NCI-H446 (cell line): ENCODE data around the gene AIG1.
"Not testable (repeated sequence)": the region's sequence is repeated elsewhere in the genome, so short reads cannot be mapped to it uniquely, and the experiment has no call there.

Source experiments
- DNase-seq, 2 experiments: peaks; one replicate each; lab custom pipeline; 2025; lab: John Stamatoyannopoulos, UW

Gene AIG1

GRCh38 chr6:143329323-143329722, 268.6 kb downstream of the AIG1 start:
- no peak for DNase-seq

GRCh38 chr6:143331362-143331761, 270.7 kb downstream of the AIG1 start:
- DNase-seq, result no peak

GRCh38 chr6:143332153-143332845, 271.6 kb downstream of the AIG1 start:
- no peak for DNase-seq

GRCh38 chr6:143333081-143333480, 272.4 kb downstream of the AIG1 start:
- no peak for DNase-seq

GRCh38 chr6:143333749-143334520, 273.2 kb downstream of the AIG1 start:
- DNase-seq, result peak in 1 of 2 experiments; percentile 19

GRCh38 chr6:143335865-143336264, 275.2 kb downstream of the AIG1 start:
- DNase-seq, result no peak

- DNase-seq, result no peak
Observed at GRCh38 chr6:143336446-143337152, 275.9 kb downstream of the AIG1 start.

GRCh38 chr6:143337201-143337949, 276.7 kb downstream of the AIG1 start:
- no peak for DNase-seq

GRCh38 chr6:143339223-143339622, 278.5 kb downstream of the AIG1 start:
- no peak for DNase-seq

- not testable (repeated sequence) for DNase-seq
Observed at GRCh38 chr6:143345477-143345876, 284.8 kb downstream of the AIG1 start.

GRCh38 chr6:143346004-143346403, 285.3 kb downstream of the AIG1 start:
- peak; percentile 6 to 35 for DNase-seq

- DNase-seq, result no peak
Observed at GRCh38 chr6:143348531-143348930, 287.8 kb downstream of the AIG1 start.

- DNase-seq, result no peak
Observed at GRCh38 chr6:143349530-143349929, 288.8 kb downstream of the AIG1 start.

GRCh38 chr6:143356101-143356880, 295.6 kb downstream of the AIG1 start:
- DNase-seq, result no peak

- DNase-seq, result no peak
Observed at GRCh38 chr6:143357152-143357551, 296.5 kb downstream of the AIG1 start.

GRCh38 chr6:143357561-143358255, 297.0 kb downstream of the AIG1 start:
- DNase-seq, result peak in 1 of 2 experiments; percentile 46

GRCh38 chr6:143361536-143362191, 301.0 kb downstream of the AIG1 start:
- peak; percentile 95 to 99 for DNase-seq

- peak in 1 of 2 experiments; percentile 39 for DNase-seq
Observed at GRCh38 chr6:143362192-143362558, 301.5 kb downstream of the AIG1 start.

GRCh38 chr6:143363299-143363698, 302.6 kb downstream of the AIG1 start:
- DNase-seq, result no peak

- DNase-seq, result no peak
Observed at GRCh38 chr6:143368426-143368825, 307.7 kb downstream of the AIG1 start.
